H54 (cell line): ENCODE data around the gene SLC27A3.
A peak's percentile ranks its signal among the peaks of the same experiment; 100 is the strongest.

Experiments
- DNase-seq: peaks from one replicate; pipeline ENCODE4 v3.0.0; 2011; ENCODE audit warnings: low spot score, mixed read lengths; ENCODE audit not compliant: insufficient read length
- FAIRE-seq: peaks from 3 replicates; lab custom pipeline; 2011; peaks lifted over from hg19 to GRCh38; lab: Jason Lieb, UNC
- POLR2A ChIP-seq: IDR thresholded peaks from 2 replicates; pipeline ENCODE4 v1.6.1; 2011; ENCODE audit warnings: low read depth, mild to moderate bottlenecking, low read length

SLC27A3 gene

DNA sequence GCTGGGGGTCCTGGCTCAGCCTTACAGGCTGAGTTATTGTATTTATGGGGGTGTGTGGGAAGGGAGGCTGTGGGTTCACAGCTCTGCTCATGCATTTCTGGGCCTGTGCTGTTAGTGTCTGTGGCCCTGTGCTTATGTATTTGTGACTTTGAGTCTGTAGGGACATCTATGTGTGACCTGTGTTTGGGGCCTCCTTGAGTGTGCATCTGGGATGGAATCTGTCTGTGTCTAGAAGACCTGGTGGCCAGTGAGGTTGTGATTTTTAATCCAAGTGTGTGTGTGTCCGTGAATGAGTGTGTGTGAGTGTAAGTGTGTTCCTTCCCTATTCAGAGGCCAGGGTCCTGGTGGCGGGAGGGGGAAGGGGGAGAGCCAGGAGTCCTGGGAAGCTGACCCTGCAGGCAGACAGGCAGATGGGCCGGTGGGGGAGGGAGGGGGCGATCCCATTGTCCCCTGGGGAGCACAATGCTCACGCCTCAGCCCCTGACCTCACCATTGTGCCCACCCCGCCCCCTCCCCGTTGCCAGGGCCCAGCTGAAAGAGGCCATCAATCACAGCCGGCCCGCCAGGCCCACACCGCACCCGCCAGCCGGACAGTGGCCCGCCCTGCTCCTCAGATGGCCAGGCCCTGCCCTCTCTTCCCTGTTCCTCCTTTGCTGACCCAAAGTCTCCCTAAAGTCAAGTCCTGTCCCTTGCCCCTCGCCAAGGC, 19.6 kb downstream of the SLC27A3 start:
- FAIRE-seq (no peak), DNase-seq (no peak)
- TF ChIP-seq POLR2A, result no peak

DNA sequence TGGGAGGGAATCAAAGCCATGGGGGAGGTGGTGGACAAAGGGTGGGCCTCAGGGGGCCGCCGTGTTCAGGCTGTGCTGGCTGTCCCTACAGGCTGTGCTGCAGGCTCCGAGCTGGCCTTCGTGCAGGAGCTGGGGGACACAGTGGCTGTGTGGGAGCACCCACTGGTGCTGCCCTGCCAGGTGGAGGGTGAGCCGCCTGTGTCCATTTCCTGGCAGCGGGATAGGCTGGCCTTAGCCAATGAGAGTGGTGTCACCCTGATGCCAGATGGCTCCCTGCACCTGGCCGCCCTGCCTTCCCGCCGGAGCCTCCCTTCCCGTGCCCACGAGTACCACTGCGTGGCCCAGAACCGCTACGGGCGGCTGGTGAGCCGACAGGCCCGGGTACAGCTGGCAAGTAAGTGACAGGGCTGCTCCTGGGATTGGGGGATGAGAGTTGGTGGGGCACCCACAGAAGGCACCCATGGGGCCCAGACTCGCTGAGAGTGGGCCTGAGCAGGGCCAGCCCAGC, 20.2 kb downstream of the SLC27A3 start:
- no peak for TF ChIP-seq POLR2A
- no peak for DNase-seq

GRCh38 chr1:153795934-153796785, 21.0 kb downstream of the SLC27A3 start:
- no peak for FAIRE-seq
- DNase-seq, result no peak
- TF ChIP-seq POLR2A, result no peak

More for the DNA sequence above, 20.2 kb downstream of the SLC27A3 start:
- no peak for FAIRE-seq

DNA sequence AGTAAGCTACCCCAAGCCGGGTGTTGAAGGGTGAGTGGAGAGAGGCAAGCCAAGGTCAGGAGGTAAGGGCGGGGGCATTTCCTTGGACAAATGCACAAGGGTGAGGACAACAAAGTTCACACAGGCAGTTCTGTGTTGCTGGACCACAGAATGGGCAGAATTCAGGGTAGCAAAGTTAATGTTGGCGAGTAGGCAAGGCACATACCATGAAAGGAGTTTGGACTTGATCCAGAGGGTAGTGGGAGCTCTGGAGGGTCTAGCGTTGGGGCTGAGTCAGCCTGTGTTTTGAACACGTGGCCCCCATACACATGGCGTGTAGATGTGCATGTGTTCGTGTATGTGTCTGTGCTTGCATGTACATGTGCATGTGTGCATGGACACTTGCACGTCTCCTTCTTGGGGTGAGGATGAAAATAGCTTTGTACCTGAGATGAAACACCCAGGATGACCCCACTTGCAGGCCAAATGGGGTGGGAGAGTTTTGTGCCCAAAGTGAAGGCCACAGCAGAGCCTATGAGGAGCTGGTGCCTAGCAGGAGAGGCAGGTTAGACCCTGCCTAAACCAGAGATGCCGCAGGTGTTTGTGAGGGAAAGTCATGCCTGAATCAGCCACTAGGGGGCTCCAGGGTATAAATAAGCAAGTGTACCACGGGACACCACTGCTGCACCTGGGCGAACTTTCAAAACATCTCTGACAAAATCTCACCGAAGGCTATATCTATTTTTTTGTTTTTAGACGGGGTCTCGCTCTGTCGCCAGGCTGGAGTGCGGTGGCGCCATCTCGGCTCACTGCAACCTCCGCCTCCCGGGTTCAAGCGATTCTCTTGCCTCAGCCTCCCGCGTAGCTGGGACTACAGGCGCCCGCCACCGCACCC, 21.8 kb downstream of the SLC27A3 start:
- DNase-seq (peak; percentile 69), FAIRE-seq (no peak)
- no peak for TF ChIP-seq POLR2A

GRCh38 chr1:153798468-153798780, 23.2 kb downstream of the SLC27A3 start:
- FAIRE-seq (no peak), DNase-seq (no peak)
- TF ChIP-seq POLR2A, result no peak

- no peak for TF ChIP-seq POLR2A
- DNase-seq (no peak), FAIRE-seq (no peak)
Observed at GRCh38 chr1:153799016-153799415, 23.8 kb downstream of the SLC27A3 start.

DNA sequence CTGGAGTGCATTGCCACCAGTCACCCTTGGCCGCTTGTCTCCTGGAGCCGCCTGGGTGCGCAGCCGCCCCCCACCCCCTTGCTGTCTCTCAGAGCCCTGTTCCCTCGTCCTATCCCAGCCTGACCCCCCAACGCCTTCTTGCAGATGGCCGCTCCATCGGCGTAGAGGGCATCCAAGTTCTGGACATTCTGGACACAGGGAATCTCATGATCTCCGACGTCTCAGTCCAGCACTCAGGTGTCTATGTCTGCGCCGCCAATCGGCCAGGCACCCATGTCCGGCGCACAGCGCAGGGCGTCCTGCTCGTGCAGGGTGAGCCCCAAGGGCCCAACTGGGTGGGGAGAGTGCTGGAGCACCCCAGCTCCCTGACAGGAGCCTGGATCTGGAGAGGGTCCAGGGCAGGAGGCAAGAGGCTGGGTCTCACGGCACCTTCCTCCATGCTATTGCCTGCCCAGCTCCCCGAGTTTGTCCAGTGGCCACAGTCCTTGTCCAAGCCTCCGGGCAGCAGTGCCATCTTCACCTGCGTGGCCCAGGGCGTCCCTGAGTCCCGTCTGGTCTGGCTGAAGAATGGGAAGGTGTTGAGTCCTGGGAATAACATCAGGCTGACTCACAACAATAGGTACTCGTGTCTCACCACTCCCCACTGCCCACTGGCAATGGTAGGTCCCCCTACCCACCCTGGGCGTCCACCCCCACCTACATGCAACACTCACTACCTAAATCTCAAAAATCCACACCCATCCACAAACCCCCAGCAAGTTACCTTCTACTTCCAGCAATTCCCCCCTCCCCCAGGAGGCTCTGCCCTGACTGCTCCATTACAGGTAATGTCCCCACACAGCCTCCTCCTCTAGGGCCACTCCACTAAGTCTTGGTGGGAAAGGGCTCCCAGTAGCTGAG, 24.6 kb downstream of the SLC27A3 start:
- FAIRE-seq, result no peak
- no peak for DNase-seq
- no peak for TF ChIP-seq POLR2A

DNA sequence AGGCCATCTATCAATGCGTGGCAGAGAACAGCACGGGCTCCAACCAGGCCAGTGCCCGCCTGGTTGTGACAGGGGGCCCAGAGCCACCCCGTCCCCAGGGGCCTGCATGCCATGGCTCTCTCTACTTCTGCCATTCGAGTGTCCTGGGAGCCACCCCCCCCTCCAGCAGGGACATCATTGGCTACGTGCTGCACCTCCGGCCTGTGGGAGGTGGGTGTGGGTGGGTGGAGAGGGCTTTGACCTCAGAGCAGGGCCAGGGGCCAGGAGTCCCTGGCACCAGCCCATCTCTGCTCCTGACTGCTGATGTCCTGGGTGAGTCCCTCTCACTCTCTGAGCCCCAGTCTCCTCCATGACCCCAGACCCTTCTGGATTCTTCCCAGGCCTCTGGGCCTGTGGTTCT, 25.3 kb downstream of the SLC27A3 start:
- DNase-seq, result no peak
- no peak for TF ChIP-seq POLR2A
- no peak for FAIRE-seq

- FAIRE-seq (no peak), DNase-seq (no peak)
- no peak for TF ChIP-seq POLR2A
Observed at GRCh38 chr1:153801028-153801625, 25.9 kb downstream of the SLC27A3 start.

GRCh38 chr1:153801786-153802697, 26.8 kb downstream of the SLC27A3 start:
- DNase-seq (no peak), FAIRE-seq (no peak)
- no peak for TF ChIP-seq POLR2A

DNA sequence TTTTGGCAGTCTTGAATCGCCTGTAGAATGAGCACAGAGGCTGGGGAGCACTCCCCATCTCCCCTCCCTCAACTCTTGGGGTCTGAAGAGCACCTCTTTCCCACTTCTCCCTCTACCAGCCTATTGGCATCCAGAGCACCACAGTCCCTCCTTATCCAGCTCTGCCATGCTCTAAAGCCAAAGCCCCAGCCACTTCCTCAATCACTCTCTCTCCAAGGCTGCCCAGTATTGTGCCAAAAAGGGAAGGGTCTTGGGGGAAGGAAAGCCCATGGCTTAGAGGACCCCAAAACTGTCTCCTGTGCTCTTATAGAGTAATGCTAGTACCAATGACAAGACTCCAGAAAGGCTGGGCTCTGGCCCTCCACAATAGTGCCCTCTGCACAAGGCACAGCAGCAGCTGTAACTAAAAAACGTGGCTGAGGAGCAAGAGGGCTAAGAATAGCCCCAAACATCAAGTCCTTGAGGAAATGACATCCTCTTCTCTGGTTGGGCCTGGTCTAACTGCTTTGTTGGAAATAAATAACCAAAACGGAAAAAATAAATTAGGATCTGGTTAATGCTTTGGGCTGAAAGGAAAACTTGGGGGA, 28.4 kb downstream of the SLC27A3 start:
- FAIRE-seq (no peak), DNase-seq (no peak)
- no peak for TF ChIP-seq POLR2A

- no peak for FAIRE-seq
- no peak for TF ChIP-seq POLR2A
- no peak for DNase-seq
Observed at GRCh38 chr1:153804112-153804511, 28.9 kb downstream of the SLC27A3 start.
